Body of pancreas (tissue), 4 donors: ENCODE results near the gene KDM3A. TPM values are rescaled to one million over a fixed set of nuclear protein-coding genes. Genes with fewer than 3 reads are reported as not detected.

ENCODE experiments used
- ATAC-seq: fragments of 150-250 bp; one replicate; pipeline ENCODE4 v1.9.1; 2016
- DNase-seq, 4 donors: peaks; one replicate each; pipeline ENCODE4 v3.0.0-alpha.2; 2019
- H3K27ac ChIP-seq, 4 donors: fragments of 200-600 bp; sonication (generic); 1 replicate in 3 of 4; 2 replicates in 1 of 4; pipeline versions ENCODE4 v1.5.1 to v1.6.1; 2016 to 2019; ENCODE audit warnings: mild to moderate bottlenecking in 1 of 4, mixed read lengths in 1 of 4, moderate library complexity in 1 of 4
- H3K27me3 ChIP-seq, 2 donors: fragments of 200-600 bp; sonication (generic); one replicate each; pipeline ENCODE4 v1.6.0; 2016; ENCODE audit warnings: mild to moderate bottlenecking in 1 of 2
- H3K36me3 ChIP-seq, 2 donors: fragments of 200-600 bp; sonication (generic); replicated peaks in 1 of 2; 2 replicates each; pipeline ENCODE4 v1.5.1; 2016; ENCODE audit warnings: low read depth in 2 of 2; ENCODE audit not compliant: insufficient read depth in 1 of 2
- H3K4me1 ChIP-seq: fragments of 200-600 bp; sonication (generic); one replicate; pipeline ENCODE4 v1.6.0; 2016
- H3K4me3 ChIP-seq, 2 donors: fragments of 200-600 bp; sonication (generic); 1 replicate in 1 of 2; 2 replicates in 1 of 2; pipeline ENCODE4 v1.5.1; 2016 to 2019
- H3K9me3 ChIP-seq, 3 donors: fragments of 200-600 bp; sonication (generic); 1 replicate in 2 of 3; 2 replicates in 1 of 3; pipeline ENCODE4 v1.5.1; 2016
- CTCF ChIP-seq, 7 experiments: fragments of 450-650 bp in 4 of 7; fragments of 200-600 bp in 3 of 7; sonication (generic) in 3 of 7; IDR thresholded peaks; one replicate each; pipeline ENCODE4 v1.5.1; 2016 to 2019; ENCODE audit warnings: antibody characterized with exemption in 7 of 7
- POLR2A ChIP-seq, 3 donors: fragments of 450-650 bp; IDR thresholded peaks; one replicate each; pipeline ENCODE4 v1.6.1; 2016; ENCODE audit warnings: antibody characterized with exemption in 3 of 3, mild to moderate bottlenecking in 2 of 3
- WGBS, 2 donors: methylation state at CpG; one replicate each; pipeline ENCODE4 v1.1.5; 2017; 5-methylcytosine and 5-hydroxymethylcytosine counted together
- intact Hi-C: fragments of 100-400 bp; cut with DNase I; formaldehyde crosslinking; loops from one replicate; pipeline ENCODE4 v1.15.1; 2023
- total RNA-seq, 2 donors: library from RNA; depleted of rRNA; stranded (reverse); fragments of >200 nt; gene quantifications; one replicate each; pipeline ENCODE4 v1.1.0, GENCODE V29; 2016

The KDM3A gene
- total RNA-seq, 2 donors from 2014 or later = 34.0 to 47.8 TPM

- Histone ChIP-seq H3K27ac (no peak overlapping the region), H3K4me3 (no peak overlapping the region), H3K9me3 (no peaks in the 10 kb centered on the region), H3K36me3 (no peaks in the 10 kb centered on the region), H3K4me1 (no peaks in the 10 kb centered on the region), H3K27me3 (no peaks in the 10 kb centered on the region)
- no peak for ATAC-seq
- TF ChIP-seq POLR2A (IDR thresholded peaks at IDR 0.05) (no peak), CTCF (IDR thresholded peaks at IDR 0.05) (no peak)
- no peak for DNase-seq
- intact Hi-C loops = no loop called here
- 79 to 86% methylated on average over 5 of the region's 5 CpGs for WGBS, 2 donors
Measured at GRCh38 chr2:86420913-86421312, 20.3 kb upstream of the KDM3A start.

- Histone ChIP-seq H3K27ac (no peak overlapping the region), H3K4me1 (no peaks in the 10 kb centered on the region), H3K36me3 (no peaks in the 10 kb centered on the region), H3K9me3 (no peaks in the 10 kb centered on the region), H3K27me3 (no peaks in the 10 kb centered on the region), H3K4me3 (no peak overlapping the region)
- TF ChIP-seq CTCF (IDR thresholded peaks at IDR 0.05) (no peak), POLR2A (IDR thresholded peaks at IDR 0.05) (no peak)
- DNase-seq (no peak), ATAC-seq (no peak)
- intact Hi-C loops = no loop called here
- 65% methylated on average over 4 of the region's 4 CpGs for WGBS, 2 donors
Measured at GRCh38 chr2:86426271-86426670, 14.9 kb upstream of the KDM3A start.

- no peak for TF ChIP-seq CTCF (IDR thresholded peaks at IDR 0.05)
- no peak for TF ChIP-seq POLR2A (IDR thresholded peaks at IDR 0.05)
- H3K9me3 ChIP-seq = no peaks in the 10 kb centered on the region
- H3K27ac ChIP-seq = no peak overlapping the region
- H3K36me3 ChIP-seq = no peaks in the 10 kb centered on the region
- no peaks in the 10 kb centered on the region for H3K27me3 ChIP-seq
- no peaks in the 10 kb centered on the region for H3K4me1 ChIP-seq
- 78 to 100% methylated on average over 1 of the region's 1 CpG for WGBS, 2 donors
- ATAC-seq (no peak), DNase-seq (no peak)
- intact Hi-C loops = no loop called here
- H3K4me3 ChIP-seq = no peak overlapping the region
Measured at GRCh38 chr2:86429335-86429734, 11.8 kb upstream of the KDM3A start.

- Histone ChIP-seq H3K27me3 (no peaks in the 10 kb centered on the region), H3K9me3 (no peaks in the 10 kb centered on the region), H3K4me3 (no peak overlapping the region), H3K27ac (no peak overlapping the region), H3K36me3 (no peaks in the 10 kb centered on the region), H3K4me1 (no peaks in the 10 kb centered on the region)
- TF ChIP-seq CTCF (IDR thresholded peaks at IDR 0.05) (no peak), POLR2A (IDR thresholded peaks at IDR 0.05) (no peak)
- no peak for ATAC-seq
- DNase-seq = no peak
- intact Hi-C loops = no loop called here
- 92 to 97% methylated on average over 1 of the region's 1 CpG for WGBS, 2 donors
Measured at GRCh38 chr2:86430368-86430767, 10.8 kb upstream of the KDM3A start.

- H3K36me3 ChIP-seq = no peaks in the 10 kb centered on the region
- no peak for DNase-seq
- intact Hi-C loops = no loop called here
- no peaks in the 10 kb centered on the region for H3K27me3 ChIP-seq
- H3K9me3 ChIP-seq = no peaks in the 10 kb centered on the region
- H3K4me1 ChIP-seq = no peaks in the 10 kb centered on the region
- WGBS, 2 donors = 83 to 87% methylated on average over 1 of the region's 1 CpG
- ATAC-seq = no peak
- no peak overlapping the region for H3K4me3 ChIP-seq
- H3K27ac ChIP-seq = no peak overlapping the region
- TF ChIP-seq CTCF (IDR thresholded peaks at IDR 0.05) (no peak), POLR2A (IDR thresholded peaks at IDR 0.05) (no peak)
Measured at GRCh38 chr2:86433137-86433536, 8.0 kb upstream of the KDM3A start.
